ENCODE measurements around the gene GRM7. TPM values are rescaled to one million over a fixed set of nuclear protein-coding genes. Genes with fewer than 3 reads are reported as not detected.

The GRM7 gene
- total and polyA plus RNA-seq, 2 experiments from 2014 or later, result 1.7 to 2.7 TPM

- H3K27ac ChIP-seq, result no peak overlapping the region
- no peak for TF ChIP-seq EZH2phosphoT487 (IDR thresholded peaks at IDR 0.05; ENCODE audit: low read depth, severe bottlenecking, unreplicated experiment)
- no peak for TF ChIP-seq EZH2 (IDR thresholded peaks at IDR 0.05; ENCODE audit: borderline replicate concordance)
- TF ChIP-seq CTCF (IDR thresholded peaks at IDR 0.05; ENCODE audit: poor library complexity), result no peak
- 89% methylated on average over 6 of the region's 6 CpGs for WGBS (ENCODE audit: low lambda C conversion rate, missing lambda C conversion rate)
- H2AFZ ChIP-seq, result no peak overlapping the region
- no peaks in the 10 kb centered on the region for H4K20me1 ChIP-seq (ENCODE audit: insufficient read depth, poor library complexity, severe bottlenecking)
- no peaks in the 10 kb centered on the region for H3K9me2 ChIP-seq (replicated peaks; ENCODE audit: insufficient read depth)
- H3K4me2 ChIP-seq, result no peak overlapping the region
- H3K9me3 ChIP-seq (ENCODE audit: low read depth), result no peaks in the 10 kb centered on the region
- DNase-seq (ENCODE audit: low spot score), result no peak
- H3K79me2 ChIP-seq, result no peaks in the 10 kb centered on the region
- no peaks in the 10 kb centered on the region for H3K36me3 ChIP-seq (replicated peaks; ENCODE audit: insufficient read depth, low read depth)
- H3K4me1 ChIP-seq (ENCODE audit: insufficient read depth), result no peaks in the 10 kb centered on the region
- H3K27me3 ChIP-seq, result no peaks in the 10 kb centered on the region
- no peak overlapping the region for H3K4me3 ChIP-seq
Observed at GRCh38 chr3:7687428-7688147, 826.7 kb downstream of the GRM7 start.

- Histone ChIP-seq H3K79me2 (no peaks in the 10 kb centered on the region), H4K20me1 (ENCODE audit: insufficient read depth, poor library complexity, severe bottlenecking) (no peaks in the 10 kb centered on the region), H2AFZ (no peak overlapping the region), H3K27me3 (no peaks in the 10 kb centered on the region), H3K9me2 (replicated peaks; ENCODE audit: insufficient read depth) (no peaks in the 10 kb centered on the region), H3K4me1 (ENCODE audit: insufficient read depth) (no peaks in the 10 kb centered on the region), H3K36me3 (replicated peaks; ENCODE audit: insufficient read depth, low read depth) (no peaks in the 10 kb centered on the region), H3K27ac (no peak overlapping the region), H3K9me3 (ENCODE audit: low read depth) (no peaks in the 10 kb centered on the region), H3K4me2 (no peak overlapping the region), H3K4me3 (no peak overlapping the region)
- 90% methylated on average over 3 of the region's 3 CpGs for WGBS (ENCODE audit: low lambda C conversion rate, missing lambda C conversion rate)
- TF ChIP-seq CTCF (IDR thresholded peaks at IDR 0.05; ENCODE audit: poor library complexity), result no peak
- no peak for TF ChIP-seq EZH2 (IDR thresholded peaks at IDR 0.05; ENCODE audit: borderline replicate concordance)
- no peak for TF ChIP-seq EZH2phosphoT487 (IDR thresholded peaks at IDR 0.05; ENCODE audit: low read depth, severe bottlenecking, unreplicated experiment)
- no peak for DNase-seq (ENCODE audit: low spot score)
Observed at GRCh38 chr3:7692866-7693265, 832.0 kb downstream of the GRM7 start.

GRCh38 chr3:7693976-7694375, 833.1 kb downstream of the GRM7 start:
- WGBS (ENCODE audit: low lambda C conversion rate, missing lambda C conversion rate), result 84% methylated on average over 2 of the region's 2 CpGs

More at GRCh38 chr3:7693976-7694375, 833.1 kb downstream of the GRM7 start:
- Histone ChIP-seq H3K27me3 (no peaks in the 10 kb centered on the region), H3K4me2 (no peak overlapping the region), H3K9me2 (replicated peaks; ENCODE audit: insufficient read depth) (no peaks in the 10 kb centered on the region), H3K4me3 (no peak overlapping the region), H2AFZ (no peak overlapping the region), H3K27ac (no peak overlapping the region), H3K4me1 (ENCODE audit: insufficient read depth) (no peaks in the 10 kb centered on the region), H4K20me1 (ENCODE audit: insufficient read depth, poor library complexity, severe bottlenecking) (no peaks in the 10 kb centered on the region), H3K79me2 (no peaks in the 10 kb centered on the region), H3K9me3 (ENCODE audit: low read depth) (no peaks in the 10 kb centered on the region), H3K36me3 (replicated peaks; ENCODE audit: insufficient read depth, low read depth) (no peaks in the 10 kb centered on the region)
- DNase-seq (ENCODE audit: low spot score), result no peak
- no peak for TF ChIP-seq EZH2phosphoT487 (IDR thresholded peaks at IDR 0.05; ENCODE audit: low read depth, severe bottlenecking, unreplicated experiment)
- TF ChIP-seq CTCF (IDR thresholded peaks at IDR 0.05; ENCODE audit: poor library complexity), result no peak
- no peak for TF ChIP-seq EZH2 (IDR thresholded peaks at IDR 0.05; ENCODE audit: borderline replicate concordance)
